ENCODE data around the gene XRCC6. TPM values are rescaled to one million over a fixed set of nuclear protein-coding genes. Genes with fewer than 3 reads are reported as not detected.

XRCC6 gene
- total RNA-seq, 1 experiment from 2014 or later, result 414 TPM

GRCh38 chr22:41619979-41620588 is 1.0 kb upstream of the XRCC6 start:
- peak overlapping the region; percentile 98 for H3K4me3 ChIP-seq (ENCODE audit: low read depth, low read length)
- DNase-seq, result peak; percentile 61 to 62
- ChIA-PET POLR2A (interaction anchor here (0.6 to 1.6 kb wide), 4 partner anchors 30 to 239 kb away, joined by 3 to 10 read pairs (median 6); partner anchors contain the start of genes PMM1, SREBF2 and TEF), CTCF (interaction anchor here (0.6 to 1.4 kb wide), 2 partner anchors 14 to 77 kb away, joined by 3 to 7 read pairs; no protein-coding TSS in a partner anchor)
- no peaks in the 10 kb centered on the region for H3K36me3 ChIP-seq (ENCODE audit: control insufficient read depth, insufficient read depth, low read length)
- TF ChIP-seq, protein P1, sequence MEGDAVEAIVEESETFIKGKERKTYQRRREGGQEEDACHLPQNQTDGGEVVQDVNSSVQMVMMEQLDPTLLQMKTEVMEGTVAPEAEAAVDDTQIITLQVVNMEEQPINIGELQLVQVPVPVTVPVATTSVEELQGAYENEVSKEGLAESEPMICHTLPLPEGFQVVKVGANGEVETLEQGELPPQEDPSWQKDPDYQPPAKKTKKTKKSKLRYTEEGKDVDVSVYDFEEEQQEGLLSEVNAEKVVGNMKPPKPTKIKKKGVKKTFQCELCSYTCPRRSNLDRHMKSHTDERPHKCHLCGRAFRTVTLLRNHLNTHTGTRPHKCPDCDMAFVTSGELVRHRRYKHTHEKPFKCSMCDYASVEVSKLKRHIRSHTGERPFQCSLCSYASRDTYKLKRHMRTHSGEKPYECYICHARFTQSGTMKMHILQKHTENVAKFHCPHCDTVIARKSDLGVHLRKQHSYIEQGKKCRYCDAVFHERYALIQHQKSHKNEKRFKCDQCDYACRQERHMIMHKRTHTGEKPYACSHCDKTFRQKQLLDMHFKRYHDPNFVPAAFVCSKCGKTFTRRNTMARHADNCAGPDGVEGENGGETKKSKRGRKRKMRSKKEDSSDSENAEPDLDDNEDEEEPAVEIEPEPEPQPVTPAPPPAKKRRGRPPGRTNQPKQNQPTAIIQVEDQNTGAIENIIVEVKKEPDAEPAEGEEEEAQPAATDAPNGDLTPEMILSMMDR (IDR thresholded peaks at IDR 0.05; ENCODE audit: insufficient read depth in 1 of 2, low read depth in 1 of 2, low read length in 1 of 2, severe bottlenecking in 1 of 2, unreplicated experiment in 1 of 2), result peak in 1 of 2 experiments; percentile 7
- H3K4me3 Mint-ChIP-seq (ENCODE audit: unreplicated experiment), result peak overlapping the region; percentile 90
- peaks cover 17% of the 10 kb centered on the region for H3K4me1 ChIP-seq
- BruUV-seq (replicated peaks), result no TSS peak
- no peaks in the 10 kb centered on the region for H3K27me3 Mint-ChIP-seq (ENCODE audit: insufficient read depth, unreplicated experiment)
- H3K27me3 ChIP-seq (replicated peaks; ENCODE audit: control insufficient read depth, insufficient read depth, low read length), result no peaks in the 10 kb centered on the region
- H3K36me3 Mint-ChIP-seq (ENCODE audit: insufficient read depth, unreplicated experiment), result peaks cover 53% of the 10 kb centered on the region
- peak overlapping the region; percentile 98 for H3K27ac Mint-ChIP-seq (ENCODE audit: unreplicated experiment)
- no peaks in the 10 kb centered on the region for H3K4me1 Mint-ChIP-seq (ENCODE audit: low read depth, unreplicated experiment)
- H3K9me3 Mint-ChIP-seq (ENCODE audit: unreplicated experiment), result no peaks in the 10 kb centered on the region
- intact Hi-C loops (cut with micrococcal nuclease; ENCODE audit: unreplicated experiment), result no loop called here
- no peaks in the 10 kb centered on the region for H3K9me3 ChIP-seq

DNA sequence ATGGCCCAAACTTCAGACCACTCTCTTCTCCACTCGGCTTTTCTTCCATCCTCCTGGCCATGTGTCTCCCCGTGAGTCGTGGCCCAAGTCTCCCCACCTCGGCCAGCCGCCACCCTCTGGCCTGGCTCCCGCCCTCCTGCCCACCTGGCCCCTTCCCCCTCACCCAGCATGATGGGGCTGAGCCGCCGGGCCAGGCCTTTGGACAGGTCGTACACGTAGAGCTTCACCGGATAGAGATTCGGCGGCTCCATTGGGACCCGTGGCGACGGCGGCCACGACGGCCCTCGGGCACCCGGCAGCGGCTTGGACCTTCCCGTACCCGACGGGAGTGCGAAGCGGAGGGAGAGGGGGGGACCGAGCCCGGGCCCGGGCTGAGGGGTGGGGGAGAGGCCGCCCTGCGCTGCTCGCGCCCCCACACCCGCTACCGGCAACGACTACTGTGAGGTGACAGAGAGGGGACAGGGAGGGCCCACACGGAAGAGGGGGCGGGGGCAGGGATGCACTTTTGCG is 451 bp upstream of the XRCC6 start, which contains the start of gene DESI1:
Gene DESI1, minus strand, starts transcription at position 455 of the 510 bp plus-strand sequence. Its CDS starts 204 bp downstream, at position 251.
- DNase-seq, result peak; percentile 68 to 71
- H3K4me3 Mint-ChIP-seq (ENCODE audit: unreplicated experiment), result peak within 1 kb of the TSS; percentile 90
- CTCF ChIA-PET, result interaction anchor here (0.6 to 1.4 kb wide), 3 partner anchors 14 to 77 kb away, joined by 3 to 7 read pairs (median 7); partner anchors contain the start of gene PMM1

GRCh38 chr22:41621911-41622179 is 750 bp downstream of the XRCC6 start:
- TF ChIP-seq, protein P1 (IDR thresholded peaks at IDR 0.05; ENCODE audit: insufficient read depth in 1 of 2, low read depth in 1 of 2, low read length in 1 of 2, severe bottlenecking in 1 of 2, unreplicated experiment in 1 of 2), result no peak
- DNase-seq, result no peak
- H3K9me3 Mint-ChIP-seq (ENCODE audit: unreplicated experiment), result no peaks in the 10 kb centered on the region
- BruUV-seq (replicated peaks), result no TSS peak
- H3K36me3 ChIP-seq (ENCODE audit: control insufficient read depth, insufficient read depth, low read length), result no peaks in the 10 kb centered on the region
- peaks cover 69% of the 10 kb centered on the region for H3K36me3 Mint-ChIP-seq (ENCODE audit: insufficient read depth, unreplicated experiment)
- peak overlapping the region; percentile 98 for H3K27ac Mint-ChIP-seq (ENCODE audit: unreplicated experiment)
- H3K4me1 ChIP-seq, result peaks cover 17% of the 10 kb centered on the region
- intact Hi-C loops (cut with micrococcal nuclease; ENCODE audit: unreplicated experiment), result loop anchor here (1.0 kb wide), 1 partner anchor 32 kb away; no protein-coding TSS in a partner anchor
- no peaks in the 10 kb centered on the region for H3K9me3 ChIP-seq
- H3K27me3 ChIP-seq (replicated peaks; ENCODE audit: control insufficient read depth, insufficient read depth, low read length), result no peaks in the 10 kb centered on the region
- peak overlapping the region; percentile 98 for H3K4me3 ChIP-seq (ENCODE audit: low read depth, low read length)
- POLR2A ChIA-PET, result interaction anchor here (0.7 to 2.0 kb wide), 7 partner anchors 32 to 347 kb away, joined by 3 to 27 read pairs (median 4); partner anchors contain the start of genes ACO2, PHF5A, PMM1 and SEPTIN3
- peak overlapping the region; percentile 90 for H3K4me3 Mint-ChIP-seq (ENCODE audit: unreplicated experiment)
- H3K4me1 Mint-ChIP-seq (ENCODE audit: low read depth, unreplicated experiment), result no peaks in the 10 kb centered on the region
- CTCF ChIA-PET, result interaction anchor here (0.6 kb wide), 1 partner anchor 69 kb away, joined by 3 read pairs; no protein-coding TSS in a partner anchor
- H3K27me3 Mint-ChIP-seq (ENCODE audit: insufficient read depth, unreplicated experiment), result no peaks in the 10 kb centered on the region

More for the DNA sequence above, 451 bp upstream of the XRCC6 start, which contains the start of gene DESI1:
- Histone ChIP-seq H3K9me3 (no peaks in the 10 kb centered on the region), H3K36me3 (ENCODE audit: control insufficient read depth, insufficient read depth, low read length) (no peaks in the 10 kb centered on the region), H3K27me3 (replicated peaks; ENCODE audit: control insufficient read depth, insufficient read depth, low read length) (no peaks in the 10 kb centered on the region), H3K4me1 (peaks cover 17% of the 10 kb centered on the region), H3K4me3 (ENCODE audit: low read depth, low read length) (peak within 1 kb of the TSS; percentile 98)
- intact Hi-C loops (cut with micrococcal nuclease; ENCODE audit: unreplicated experiment), result loop anchor here (1.0 kb wide), 1 partner anchor 30 kb away; no protein-coding TSS in a partner anchor
- peaks cover 59% of the 10 kb centered on the region for H3K36me3 Mint-ChIP-seq (ENCODE audit: insufficient read depth, unreplicated experiment)
- TF ChIP-seq, protein P1 (IDR thresholded peaks at IDR 0.05; ENCODE audit: insufficient read depth in 1 of 2, low read depth in 1 of 2, low read length in 1 of 2, severe bottlenecking in 1 of 2, unreplicated experiment in 1 of 2), result no peak
- H3K27me3 Mint-ChIP-seq (ENCODE audit: insufficient read depth, unreplicated experiment), result no peaks in the 10 kb centered on the region
- H3K4me1 Mint-ChIP-seq (ENCODE audit: low read depth, unreplicated experiment), result no peaks in the 10 kb centered on the region
- no peaks in the 10 kb centered on the region for H3K9me3 Mint-ChIP-seq (ENCODE audit: unreplicated experiment)
- H3K27ac Mint-ChIP-seq (ENCODE audit: unreplicated experiment), result peak within 1 kb of the TSS; percentile 98
- BruUV-seq (replicated peaks), result no TSS peak
- POLR2A ChIA-PET, result interaction anchor here (0.6 to 2.0 kb wide), 10 partner anchors 16 to 239 kb away, joined by 3 to 27 read pairs (median 6); partner anchors contain the start of genes PMM1, SREBF2 and TEF
